WTC11 (cell line): ENCODE measurements around the gene TCOF1. TPM values are rescaled to one million over a fixed set of nuclear protein-coding genes. Genes with fewer than 3 reads are reported as not detected.

Experiments
- ATAC-seq: fragments of 200-7000 bp; cut with Tn5 transposase; 2 replicates; pipeline ENCODE4 v1.10.0; 2021; ENCODE audit warnings: mild to moderate bottlenecking, moderate library complexity
- CTCF ChIA-PET: fragments of 300-600 bp; sonication (Branson Sonifier 250); formaldehyde crosslinking; loops from one replicate; lab custom pipeline; 2021; ENCODE audit warnings: antibody characterized with exemption; lab: Charles Lee
- POLR2A ChIA-PET: fragments of 350-600 bp; sonication (Branson Sonifier 250); formaldehyde crosslinking; loops from one replicate; lab custom pipeline; 2021; ENCODE audit warnings: antibody characterized with exemption; lab: Charles Lee
- DNase-seq: peaks from one replicate; pipeline ENCODE4 v3.0.0; 2021; ENCODE audit warnings: low spot score
- H3K27ac Mint-ChIP-seq: 2 replicates; pipeline ENCODE4 v1.8.0; 2021; ENCODE audit warnings: mixed read lengths
- H3K27me3 Mint-ChIP-seq: 2 replicates; pipeline ENCODE4 v1.8.0; 2021; ENCODE audit warnings: low read depth, mild to moderate bottlenecking, moderate library complexity, mixed read lengths
- H3K36me3 Mint-ChIP-seq: 2 replicates; pipeline ENCODE4 v1.8.0; 2021; ENCODE audit warnings: mixed read lengths
- H3K4me1 Mint-ChIP-seq: 2 replicates; pipeline ENCODE4 v1.8.0; 2022; ENCODE audit warnings: mixed read lengths
- H3K4me3 Mint-ChIP-seq: 2 replicates; pipeline ENCODE4 v1.8.0; 2021; ENCODE audit warnings: mild to moderate bottlenecking, moderate library complexity, mixed read lengths
- H3K9me3 Mint-ChIP-seq: 2 replicates; pipeline ENCODE4 v1.8.0; 2021; ENCODE audit warnings: mixed read lengths
- AR ChIP-seq: fragments of 250-450 bp; sonication (Bioruptor Pico); IDR thresholded peaks from 2 replicates; pipeline ENCODE4 v1.9.0; 2021; ENCODE audit warnings: mild to moderate bottlenecking
- ARID4B ChIP-seq: sonication (generic); formaldehyde crosslinking; IDR thresholded peaks from 2 replicates; pipeline ENCODE4 v1.8.0; 2023; ENCODE audit warnings: missing genetic modification reagents, mild to moderate bottlenecking, borderline replicate concordance
- HMGA2 ChIP-seq: fragments of 250-450 bp; sonication (Bioruptor Pico); IDR thresholded peaks from 2 replicates; pipeline ENCODE4 v1.4.0; 2021; ENCODE audit warnings: mild to moderate bottlenecking, moderate library complexity
- IRF1 ChIP-seq: sonication (generic); formaldehyde crosslinking; IDR thresholded peaks from 2 replicates; pipeline ENCODE4 v1.8.0; 2023; ENCODE audit warnings: missing genetic modification reagents
- JAZF1 ChIP-seq: fragments of 250-450 bp; sonication (Bioruptor Pico); IDR thresholded peaks from 2 replicates; pipeline ENCODE4 v1.9.0; 2021; ENCODE audit warnings: moderate library complexity, mild to moderate bottlenecking, inconsistent platforms
- KAT7 ChIP-seq: sonication (generic); formaldehyde crosslinking; IDR thresholded peaks from 2 replicates; pipeline ENCODE4 v1.8.1; 2023; ENCODE audit warnings: missing genetic modification reagents, mild to moderate bottlenecking, borderline replicate concordance
- SP1 ChIP-seq: sonication (generic); formaldehyde crosslinking; conservative IDR thresholded peaks from 2 replicates; pipeline ENCODE4 v1.8.1; 2022; ENCODE audit warnings: missing genetic modification reagents
- ZNF138 ChIP-seq: sonication (generic); formaldehyde crosslinking; conservative IDR thresholded peaks from 2 replicates; pipeline ENCODE4 v1.8.1; 2022; ENCODE audit warnings: mild to moderate bottlenecking, moderate library complexity, missing genetic modification reagents
- total RNA-seq: library from RNA; stranded (reverse); gene quantifications from 3 replicates; pipeline ENCODE4 v1.2.3, GENCODE V29; 2021
- TF ChIP-seq, protein P1 (sequence below): sonication (generic); formaldehyde crosslinking; IDR thresholded peaks from 2 replicates; pipeline ENCODE4 v1.8.1; 2022; ENCODE audit warnings: mild to moderate bottlenecking, moderate library complexity, missing genetic modification reagents
- TF ChIP-seq, protein P2 (sequence below): sonication (generic); formaldehyde crosslinking; IDR thresholded peaks from 2 replicates; pipeline ENCODE4 v1.8.0; 2022; ENCODE audit warnings: mild to moderate bottlenecking, missing genetic modification reagents

TCOF1 gene
- total RNA-seq, 1 experiment from 2014 or later, result 174 TPM

DNA sequence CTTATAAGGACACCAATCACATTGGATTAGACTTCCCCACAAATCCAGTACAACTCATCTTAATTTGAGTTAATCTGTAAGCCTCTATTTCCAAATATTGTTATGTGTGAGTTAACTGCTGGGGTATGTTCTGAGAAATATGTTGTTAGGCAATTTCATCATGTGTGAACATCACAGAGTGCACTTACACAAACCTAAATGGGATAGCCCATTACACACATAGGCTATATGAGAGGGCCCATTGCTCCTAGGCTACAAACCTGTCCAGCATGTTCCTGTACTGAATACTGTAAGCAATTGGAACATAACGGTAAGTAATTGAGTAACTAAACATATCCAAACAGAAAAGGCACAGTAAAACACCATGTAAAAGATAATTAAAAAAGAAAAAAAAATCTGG lies 35.7 kb upstream of the TCOF1 start (continued):
- no peak for TF ChIP-seq ARID4B (CRISPR knock-in tag)
- TF ChIP-seq, protein P1, sequence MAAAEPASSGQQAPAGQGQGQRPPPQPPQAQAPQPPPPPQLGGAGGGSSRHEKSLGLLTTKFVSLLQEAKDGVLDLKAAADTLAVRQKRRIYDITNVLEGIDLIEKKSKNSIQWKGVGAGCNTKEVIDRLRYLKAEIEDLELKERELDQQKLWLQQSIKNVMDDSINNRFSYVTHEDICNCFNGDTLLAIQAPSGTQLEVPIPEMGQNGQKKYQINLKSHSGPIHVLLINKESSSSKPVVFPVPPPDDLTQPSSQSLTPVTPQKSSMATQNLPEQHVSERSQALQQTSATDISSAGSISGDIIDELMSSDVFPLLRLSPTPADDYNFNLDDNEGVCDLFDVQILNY (CRISPR knock-in tag), result no peak
- TF ChIP-seq, all 79 proteins: peak for 0

DNA sequence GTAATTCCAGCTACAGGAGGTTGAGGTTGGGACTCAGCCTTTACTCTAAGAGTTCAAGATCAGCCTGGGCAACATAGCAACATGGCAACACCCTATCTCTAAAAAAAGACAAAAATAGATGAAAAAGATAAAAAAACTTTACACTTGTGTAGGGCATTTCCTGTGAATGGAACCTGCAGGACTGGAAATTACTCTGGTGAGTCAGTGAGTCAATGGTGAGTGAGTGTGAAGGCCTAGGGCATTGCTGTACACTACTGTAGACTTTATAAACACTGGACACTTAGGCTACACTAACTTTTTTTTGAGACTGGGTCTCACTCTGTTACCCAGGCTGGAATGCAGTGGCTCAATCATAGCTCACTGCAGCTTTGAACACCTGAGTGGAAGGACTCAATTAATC lies 35.3 kb upstream of the TCOF1 start:
- CTCF ChIA-PET, result no interaction called here
- H3K27ac Mint-ChIP-seq, result no peak overlapping the region
- TF ChIP-seq, protein P2, sequence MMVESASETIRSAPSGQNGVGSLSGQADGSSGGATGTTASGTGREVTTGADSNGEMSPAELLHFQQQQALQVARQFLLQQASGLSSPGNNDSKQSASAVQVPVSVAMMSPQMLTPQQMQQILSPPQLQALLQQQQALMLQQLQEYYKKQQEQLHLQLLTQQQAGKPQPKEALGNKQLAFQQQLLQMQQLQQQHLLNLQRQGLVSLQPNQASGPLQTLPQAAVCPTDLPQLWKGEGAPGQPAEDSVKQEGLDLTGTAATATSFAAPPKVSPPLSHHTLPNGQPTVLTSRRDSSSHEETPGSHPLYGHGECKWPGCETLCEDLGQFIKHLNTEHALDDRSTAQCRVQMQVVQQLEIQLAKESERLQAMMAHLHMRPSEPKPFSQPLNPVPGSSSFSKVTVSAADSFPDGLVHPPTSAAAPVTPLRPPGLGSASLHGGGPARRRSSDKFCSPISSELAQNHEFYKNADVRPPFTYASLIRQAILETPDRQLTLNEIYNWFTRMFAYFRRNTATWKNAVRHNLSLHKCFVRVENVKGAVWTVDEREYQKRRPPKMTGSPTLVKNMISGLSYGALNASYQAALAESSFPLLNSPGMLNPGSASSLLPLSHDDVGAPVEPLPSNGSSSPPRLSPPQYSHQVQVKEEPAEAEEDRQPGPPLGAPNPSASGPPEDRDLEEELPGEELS (CRISPR knock-in tag), result no peak
- TF ChIP-seq JAZF1 (no peak), KAT7 (no peak), IRF1 (CRISPR knock-in tag) (no peak), SP1 (CRISPR knock-in tag) (no peak), ZNF138 (CRISPR knock-in tag) (no peak), AR (CRISPR knock-in tag) (no peak)
- TF ChIP-seq, all 79 proteins: peak for 0

GRCh38 chr5:150323092-150323491 lies 34.4 kb upstream of the TCOF1 start:
- DNase-seq (no peak), ATAC-seq (no peak)
- no peak for TF ChIP-seq KAT7
- 0 out of 2 replicates have a peak, but pooled peaks have one; percentile 2 for TF ChIP-seq HMGA2 (CRISPR knock-in tag)
- peaks cover 5% of the 10 kb centered on the region; the same call in 1 of the 2 replicates for H3K9me3 Mint-ChIP-seq
- no peaks in the 10 kb centered on the region; the same call in 1 of the 2 replicates for H3K27me3 Mint-ChIP-seq
- ChIA-PET POLR2A (no interaction called here), CTCF (no interaction called here)
- no peaks in the 10 kb centered on the region for H3K36me3 Mint-ChIP-seq
- H3K27ac Mint-ChIP-seq, result no peak overlapping the region
- peaks cover 15% of the 10 kb centered on the region for H3K4me1 Mint-ChIP-seq
- no peak overlapping the region for H3K4me3 Mint-ChIP-seq

More for the DNA sequence above, 35.3 kb upstream of the TCOF1 start:
- no peaks in the 10 kb centered on the region for H3K36me3 Mint-ChIP-seq
- H3K4me1 Mint-ChIP-seq, result peaks cover 12% of the 10 kb centered on the region
- no peaks in the 10 kb centered on the region; the same call in 1 of the 2 replicates for H3K27me3 Mint-ChIP-seq
- DNase-seq, result no peak
- POLR2A ChIA-PET, result no interaction called here
- no peak overlapping the region for H3K4me3 Mint-ChIP-seq
- peaks cover 5% of the 10 kb centered on the region; the same call in 1 of the 2 replicates for H3K9me3 Mint-ChIP-seq
- no peak for ATAC-seq
